Esophagus (tissue), 2 donors: ENCODE measurements around the gene CD163L1. TPM values are rescaled to one million over a fixed set of nuclear protein-coding genes. Genes with fewer than 3 reads are reported as not detected.

Experiments used
- H3K27ac ChIP-seq, 2 donors: one replicate each; pipeline ENCODE4 v1.5.1; 2013; ENCODE audit warnings: low read depth in 2 of 2, mild to moderate bottlenecking in 2 of 2, inconsistent platforms in 1 of 2, low read length in 1 of 2, moderate library complexity in 1 of 2
- H3K27me3 ChIP-seq, 2 donors: one replicate each; pipeline ENCODE4 v1.6.1; 2013; ENCODE audit warnings: low read length in 2 of 2, control low read depth in 1 of 2, mild to moderate bottlenecking in 1 of 2; ENCODE audit not compliant: insufficient read depth in 2 of 2, control insufficient read depth in 1 of 2
- H3K36me3 ChIP-seq, 2 donors: one replicate each; pipeline ENCODE4 v1.6.1; 2013; ENCODE audit warnings: low read length in 1 of 2; ENCODE audit not compliant: control insufficient read depth in 2 of 2, insufficient read depth in 2 of 2
- H3K4me1 ChIP-seq, 2 donors: one replicate each; pipeline ENCODE4 v1.6.1; 2013; ENCODE audit warnings: low read length in 1 of 2; ENCODE audit not compliant: control insufficient read depth in 2 of 2, insufficient read depth in 2 of 2
- H3K4me3 ChIP-seq, 2 donors: one replicate each; pipeline ENCODE4 v1.5.1; 2013; ENCODE audit warnings: low read length in 2 of 2, mild to moderate bottlenecking in 2 of 2, low read depth in 1 of 2, moderate library complexity in 1 of 2
- H3K9me3 ChIP-seq, 2 donors: one replicate each; pipeline ENCODE4 v1.6.1; 2013; ENCODE audit warnings: mild to moderate bottlenecking in 2 of 2, low read depth in 1 of 2, low read length in 1 of 2, moderate library complexity in 1 of 2; ENCODE audit not compliant: control insufficient read depth in 2 of 2, insufficient read depth in 1 of 2
- WGBS, 2 donors: extraction: QIAGEN DNeasy Blood & Tissue Kit; methylation state at CpG; one replicate each; pipeline ENCODE4 v1.1.7; 2013; 5-methylcytosine and 5-hydroxymethylcytosine counted together
- polyA plus RNA-seq, 2 donors: library from polyadenylated mRNA; stranded (reverse); fragments of 200-250 nt; gene quantifications; one replicate each; pipeline ENCODE4 v1.2.3, GENCODE V29; 2013
- donor health status: healthy with polysubstance abuse.
- donor health status: Bipolar disorder and iron deficiency.

The CD163L1 gene
- polyA plus RNA-seq, 2 donors, result 0.39 to 0.88 TPM

- no peak overlapping the region for H3K4me3 ChIP-seq
- WGBS, 2 donors, result 84 to 87% methylated on average over 5 of the region's 5 CpGs
- no peak overlapping the region for H3K27ac ChIP-seq
- no peaks in the 10 kb centered on the region for H3K27me3 ChIP-seq
- no peaks in the 10 kb centered on the region for H3K36me3 ChIP-seq
- H3K4me1 ChIP-seq, result no peaks in the 10 kb centered on the region
- H3K9me3 ChIP-seq, result no peaks in the 10 kb centered on the region
Observed at GRCh38 chr12:7431993-7432685, 11.8 kb downstream of the CD163L1 start.

- H3K9me3 ChIP-seq, result no peaks in the 10 kb centered on the region
- no peak overlapping the region for H3K4me3 ChIP-seq
- H3K4me1 ChIP-seq, result no peaks in the 10 kb centered on the region
- H3K27ac ChIP-seq, result no peak overlapping the region
- H3K27me3 ChIP-seq, result no peaks in the 10 kb centered on the region
- H3K36me3 ChIP-seq, result no peaks in the 10 kb centered on the region
- 75% methylated on average over 2 of the region's 2 CpGs for WGBS, 2 donors
Observed at GRCh38 chr12:7411343-7411742, 32.6 kb downstream of the CD163L1 start.

DNA sequence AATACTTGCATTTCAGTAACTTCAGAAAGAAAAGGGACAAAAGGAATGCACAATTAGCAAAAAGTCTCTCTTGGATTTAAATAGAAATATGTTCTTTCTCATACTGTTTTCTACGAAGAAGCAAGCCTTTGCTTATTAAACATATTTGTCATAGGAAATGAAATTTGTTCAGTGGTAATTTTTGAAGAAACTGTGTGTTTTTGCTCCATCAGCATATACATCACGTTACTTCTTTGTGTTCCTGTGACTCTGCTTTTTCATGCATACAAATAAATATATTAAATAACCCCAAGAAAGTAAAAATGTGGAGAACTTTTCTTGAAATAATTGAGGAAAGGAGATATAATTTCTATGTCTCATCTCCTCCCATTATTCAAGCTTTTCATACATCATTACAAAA lies 39.7 kb downstream of the CD163L1 start:
- Histone ChIP-seq H3K27me3 (no peaks in the 10 kb centered on the region), H3K27ac (no peak overlapping the region), H3K4me1 (no peaks in the 10 kb centered on the region), H3K4me3 (no peak overlapping the region), H3K36me3 (no peaks in the 10 kb centered on the region), H3K9me3 (no peaks in the 10 kb centered on the region)
- WGBS, 2 donors, result 59 to 64% methylated on average over 2 of the region's 2 CpGs

- H3K27me3 ChIP-seq, result no peaks in the 10 kb centered on the region
- no peaks in the 10 kb centered on the region for H3K9me3 ChIP-seq
- H3K4me1 ChIP-seq, result no peaks in the 10 kb centered on the region
- 74 to 83% methylated on average over 7 of the region's 7 CpGs for WGBS, 2 donors
- H3K27ac ChIP-seq, result no peak overlapping the region
- H3K4me3 ChIP-seq, result no peak overlapping the region
- H3K36me3 ChIP-seq, result no peaks in the 10 kb centered on the region
Observed at GRCh38 chr12:7403466-7403865, 40.5 kb downstream of the CD163L1 start.

DNA sequence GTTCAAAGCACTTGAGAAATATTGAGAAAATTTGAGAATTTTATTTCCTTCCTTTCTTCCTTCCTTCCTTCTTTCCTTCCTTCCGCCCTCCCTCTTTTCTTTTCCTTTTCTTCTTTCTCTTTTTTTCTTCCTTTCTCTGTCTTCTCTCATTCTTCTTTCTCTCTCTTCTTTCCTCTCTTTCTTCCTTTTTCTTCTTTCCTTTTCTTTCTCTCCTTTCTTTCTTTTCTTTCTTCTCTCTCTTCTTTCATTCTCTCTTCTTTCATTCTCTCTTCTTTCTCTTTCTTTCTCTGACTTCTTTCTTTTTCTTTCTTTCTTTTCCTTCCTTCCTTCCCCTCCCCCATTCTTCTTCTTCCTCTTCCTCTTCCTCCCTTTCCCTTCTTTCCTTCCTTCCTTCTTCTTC lies 44.9 kb downstream of the CD163L1 start:
- Histone ChIP-seq H3K9me3 (no peaks in the 10 kb centered on the region), H3K27me3 (no peaks in the 10 kb centered on the region), H3K4me1 (no peaks in the 10 kb centered on the region), H3K4me3 (no peak overlapping the region), H3K27ac (no peak overlapping the region), H3K36me3 (no peaks in the 10 kb centered on the region)
- WGBS, 2 donors, result 80 to 88% methylated on average over 1 of the region's 1 CpG

GRCh38 chr12:7396418-7396817 lies 47.5 kb downstream of the CD163L1 start:
- no peaks in the 10 kb centered on the region for H3K27me3 ChIP-seq
- no peaks in the 10 kb centered on the region for H3K36me3 ChIP-seq
- no peak overlapping the region for H3K27ac ChIP-seq
- H3K9me3 ChIP-seq, result no peaks in the 10 kb centered on the region
- 81% methylated on average over 3 of the region's 3 CpGs for WGBS, 2 donors
- no peaks in the 10 kb centered on the region for H3K4me1 ChIP-seq
- no peak overlapping the region for H3K4me3 ChIP-seq

- whole genome bisulfite sequencing, 2 donors, result 74 to 80% methylated on average over 5 of the region's 5 CpGs
- H3K27me3 ChIP-seq, result no peaks in the 10 kb centered on the region
Observed at GRCh38 chr12:7395950-7396349, 48.0 kb downstream of the CD163L1 start.

GRCh38 chr12:7387289-7387688 lies 56.7 kb downstream of the CD163L1 start:
- 58 to 68% methylated on average over 1 of the region's 1 CpG for WGBS, 2 donors
- Histone ChIP-seq H3K4me1 (no peaks in the 10 kb centered on the region), H3K27ac (no peak overlapping the region), H3K9me3 (peaks cover 0 to 3% of the 10 kb centered on the region in 2 donors), H3K4me3 (no peak overlapping the region), H3K27me3 (no peaks in the 10 kb centered on the region), H3K36me3 (no peaks in the 10 kb centered on the region)

More at GRCh38 chr12:7395950-7396349, 48.0 kb downstream of the CD163L1 start:
- Histone ChIP-seq H3K4me1 (no peaks in the 10 kb centered on the region), H3K36me3 (no peaks in the 10 kb centered on the region), H3K4me3 (no peak overlapping the region), H3K27ac (no peak overlapping the region), H3K9me3 (no peaks in the 10 kb centered on the region)

GRCh38 chr12:7383157-7383556 lies 60.8 kb downstream of the CD163L1 start:
- Histone ChIP-seq H3K4me1 (no peaks in the 10 kb centered on the region), H3K36me3 (no peaks in the 10 kb centered on the region), H3K9me3 (peaks cover 0 to 2% of the 10 kb centered on the region in 2 donors), H3K27me3 (no peaks in the 10 kb centered on the region), H3K27ac (no peak overlapping the region), H3K4me3 (no peak overlapping the region)
- 87 to 100% methylated on average over 1 of the region's 1 CpG for WGBS, 2 donors

- H3K4me3 ChIP-seq, result no peak overlapping the region
- no peaks in the 10 kb centered on the region for H3K27me3 ChIP-seq
- peaks cover 0 to 2% of the 10 kb centered on the region in 2 donors for H3K9me3 ChIP-seq
- no peaks in the 10 kb centered on the region for H3K4me1 ChIP-seq
- H3K27ac ChIP-seq, result no peak overlapping the region
- WGBS, 2 donors, result 41% methylated on average over 1 of the region's 1 CpG
- H3K36me3 ChIP-seq, result no peaks in the 10 kb centered on the region
Observed at GRCh38 chr12:7376196-7376595, 67.8 kb downstream of the CD163L1 start.
